Activated T-cell treated with anti-CD3 and anti-CD28 coated beads, Interleukin-2, amount 50 U/mL, for 4 hours (primary cell): Measurements from ENCODE around the gene PM20D1. TPM values are rescaled to one million over a fixed set of nuclear protein-coding genes. Genes with fewer than 3 reads are reported as not detected.

ENCODE experiments used
- ATAC-seq, 2 donors: fragments of 200-7000 bp; cut with Tn5 transposase; one replicate each; pipeline ENCODE4 v1.10.0; 2021
- DNase-seq: peaks from one replicate; pipeline ENCODE4 v3.0.0-alpha.2; 2020
- H3K27me3 Mint-ChIP-seq: one replicate; pipeline ENCODE4 v1.8.0; 2021; ENCODE audit warnings: low read depth, mixed read lengths
- H3K36me3 Mint-ChIP-seq: one replicate; pipeline ENCODE4 v1.8.0; 2022; ENCODE audit warnings: mixed read lengths; ENCODE audit not compliant: insufficient read depth
- H3K4me1 Mint-ChIP-seq: one replicate; pipeline ENCODE4 v1.8.0; 2021; ENCODE audit warnings: low read depth, mixed read lengths
- H3K4me3 Mint-ChIP-seq: one replicate; pipeline ENCODE4 v1.8.0; 2021; ENCODE audit warnings: mild to moderate bottlenecking, moderate library complexity, mixed read lengths
- H3K9me3 Mint-ChIP-seq: one replicate; pipeline ENCODE4 v1.8.0; 2021; ENCODE audit warnings: mixed read lengths
- total RNA-seq, 3 donors: library from RNA; stranded (reverse); gene quantifications; one replicate each; pipeline ENCODE4 v1.2.1, GENCODE V29; 2021

PM20D1 gene
- total RNA-seq, 3 donors from 2014 or later, result 0.20 to 0.24 TPM; not detected in 1

DNA sequence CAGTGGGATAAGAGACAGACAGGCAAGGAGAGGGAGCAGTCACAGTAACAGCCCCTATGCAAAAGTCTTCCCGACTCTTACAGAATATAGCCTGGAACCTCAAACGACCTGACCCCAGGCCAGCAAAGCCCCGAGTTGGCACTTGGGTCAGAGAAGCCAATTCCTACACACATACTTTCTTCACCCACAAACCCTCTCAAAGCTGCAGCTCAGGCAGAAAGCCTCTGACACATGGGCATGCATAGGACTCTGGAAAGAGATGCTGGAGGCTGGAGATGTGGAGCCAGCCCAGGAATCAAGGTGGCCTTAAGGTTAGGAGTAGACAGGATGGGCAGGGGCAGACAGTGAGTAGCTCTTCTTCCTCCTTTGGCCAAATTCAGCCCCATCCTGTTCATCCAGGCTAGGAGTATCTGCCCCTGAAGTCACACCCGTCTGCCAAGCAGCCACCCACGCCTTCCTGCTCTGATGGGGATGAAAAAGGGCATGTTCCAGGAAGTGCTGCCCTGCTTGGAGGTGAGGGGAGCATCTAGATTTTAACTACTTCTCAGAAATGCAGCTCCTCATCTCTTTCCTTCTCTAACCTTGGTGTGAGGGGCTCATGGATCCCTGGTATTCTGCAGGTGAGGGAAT lies 44.7 kb downstream of the PM20D1 start:
- no peaks in the 10 kb centered on the region for H3K9me3 Mint-ChIP-seq
- peaks cover 57% of the 10 kb centered on the region for H3K4me1 Mint-ChIP-seq
- ATAC-seq (peak; percentile 61 to 64), DNase-seq (peak; percentile 29)
- no peaks in the 10 kb centered on the region for H3K27me3 Mint-ChIP-seq
- H3K4me3 Mint-ChIP-seq, result peak overlapping the region; percentile 63
- peaks cover 8% of the 10 kb centered on the region for H3K36me3 Mint-ChIP-seq

- peaks cover 51% of the 10 kb centered on the region for H3K4me1 Mint-ChIP-seq
- H3K9me3 Mint-ChIP-seq, result no peaks in the 10 kb centered on the region
- peaks cover 9% of the 10 kb centered on the region for H3K36me3 Mint-ChIP-seq
- ATAC-seq (no peak), DNase-seq (no peak)
- H3K27me3 Mint-ChIP-seq, result no peaks in the 10 kb centered on the region
- no peak overlapping the region for H3K4me3 Mint-ChIP-seq
Observed at GRCh38 chr1:205804605-205805004, 45.3 kb downstream of the PM20D1 start.

GRCh38 chr1:205803986-205804385 lies 45.9 kb downstream of the PM20D1 start:
- H3K36me3 Mint-ChIP-seq, result peaks cover 12% of the 10 kb centered on the region
- H3K9me3 Mint-ChIP-seq, result no peaks in the 10 kb centered on the region
- H3K4me3 Mint-ChIP-seq, result no peak overlapping the region
- ATAC-seq (no peak), DNase-seq (no peak)
- no peaks in the 10 kb centered on the region for H3K27me3 Mint-ChIP-seq
- peaks cover 45% of the 10 kb centered on the region for H3K4me1 Mint-ChIP-seq

DNA sequence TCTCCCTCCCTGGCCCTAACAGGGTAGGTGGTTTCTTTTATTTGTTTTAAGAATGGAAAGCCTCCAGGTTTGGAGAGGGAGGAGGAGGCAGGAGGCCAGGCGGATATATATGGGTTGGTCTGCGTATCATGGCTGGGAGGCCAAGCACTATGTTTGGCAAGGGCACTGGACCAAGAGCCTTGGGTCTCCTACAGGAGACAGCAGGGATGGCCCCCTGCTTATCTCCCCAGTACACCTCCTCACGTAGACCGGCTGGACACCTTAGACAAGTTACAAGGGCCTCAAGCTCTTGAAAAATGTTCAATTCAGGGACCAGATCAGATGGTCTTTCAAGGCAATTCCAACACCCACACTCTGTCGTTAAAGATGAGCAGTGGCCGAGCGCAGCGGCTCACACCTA lies 47.9 kb downstream of the PM20D1 start:
- ATAC-seq (no peak), DNase-seq (no peak)
- Mint-ChIP-seq H3K36me3 (peaks cover 20% of the 10 kb centered on the region), H3K4me3 (no peak overlapping the region), H3K27me3 (no peaks in the 10 kb centered on the region), H3K4me1 (peaks cover 30% of the 10 kb centered on the region), H3K9me3 (no peaks in the 10 kb centered on the region)

DNA sequence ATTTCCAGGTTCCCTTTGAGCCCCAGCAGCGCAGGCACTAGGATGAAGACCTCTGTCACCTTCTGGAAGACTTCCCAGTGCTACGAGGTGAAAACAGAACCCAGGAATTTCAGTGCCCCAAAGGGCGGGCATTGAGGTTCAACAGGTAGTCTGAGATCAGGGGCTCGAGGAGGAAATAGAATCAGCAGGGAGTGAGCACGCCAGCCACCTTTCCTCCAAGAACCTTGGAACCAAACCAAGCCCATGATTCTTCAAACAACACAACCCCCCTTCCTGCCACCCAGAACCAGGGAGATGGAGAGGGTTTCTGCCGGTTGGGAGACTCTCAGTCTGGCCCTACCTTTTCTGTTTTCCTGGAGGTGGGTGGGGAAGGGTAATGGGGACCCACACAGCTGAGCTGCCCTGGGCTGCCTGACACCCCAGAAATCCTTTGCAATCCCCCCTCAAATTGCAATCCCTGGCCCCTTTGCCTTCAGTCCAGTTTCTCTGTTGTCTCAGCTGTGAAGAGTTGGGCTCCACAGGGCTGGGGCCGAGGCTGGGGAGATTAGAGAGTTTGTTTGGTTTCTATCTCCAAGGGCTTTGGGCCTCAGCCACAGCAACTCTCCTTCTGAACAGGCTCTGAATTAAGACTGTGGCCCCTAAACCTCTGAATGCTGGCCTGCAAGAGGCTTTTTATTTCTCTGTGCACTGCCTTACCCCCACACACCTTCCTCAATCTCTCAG lies 48.8 kb downstream of the PM20D1 start:
- H3K4me3 Mint-ChIP-seq, result no peak overlapping the region
- ATAC-seq (no peak), DNase-seq (no peak)
- peaks cover 22% of the 10 kb centered on the region for H3K4me1 Mint-ChIP-seq
- H3K27me3 Mint-ChIP-seq, result no peaks in the 10 kb centered on the region
- H3K9me3 Mint-ChIP-seq, result no peaks in the 10 kb centered on the region
- H3K36me3 Mint-ChIP-seq, result peaks cover 24% of the 10 kb centered on the region

GRCh38 chr1:205800427-205800826 lies 49.5 kb downstream of the PM20D1 start:
- Mint-ChIP-seq H3K36me3 (peaks cover 24% of the 10 kb centered on the region), H3K9me3 (no peaks in the 10 kb centered on the region), H3K4me3 (no peak overlapping the region), H3K27me3 (no peaks in the 10 kb centered on the region), H3K4me1 (peaks cover 15% of the 10 kb centered on the region)
- DNase-seq, result no peak
- ATAC-seq, result no peak

DNA sequence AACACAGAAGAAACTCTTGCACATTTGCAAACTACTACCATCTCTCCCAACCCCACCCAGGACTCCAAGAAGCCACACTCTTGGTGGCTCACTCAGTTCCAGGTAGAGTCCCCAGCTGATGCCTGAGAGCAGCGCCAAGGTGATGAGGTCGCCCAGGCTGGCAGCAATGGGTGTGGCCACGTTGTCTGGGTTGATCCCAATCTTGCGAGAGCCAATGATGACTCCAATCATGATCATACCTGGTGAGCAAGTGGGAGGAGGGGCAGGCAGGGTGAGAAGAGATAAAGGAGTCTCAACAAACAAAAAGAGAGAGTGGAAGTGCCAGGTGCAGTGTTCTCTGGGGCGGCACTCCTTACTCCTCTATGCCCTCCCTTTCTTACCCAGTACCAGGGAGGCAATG lies 51.4 kb downstream of the PM20D1 start:
- peaks cover 33% of the 10 kb centered on the region for H3K36me3 Mint-ChIP-seq
- no peak overlapping the region for H3K4me3 Mint-ChIP-seq
- no peak for DNase-seq
- H3K27me3 Mint-ChIP-seq, result no peaks in the 10 kb centered on the region
- H3K4me1 Mint-ChIP-seq, result peaks cover under 1% of the 10 kb centered on the region
- ATAC-seq, result no peak
- H3K9me3 Mint-ChIP-seq, result no peaks in the 10 kb centered on the region

DNA sequence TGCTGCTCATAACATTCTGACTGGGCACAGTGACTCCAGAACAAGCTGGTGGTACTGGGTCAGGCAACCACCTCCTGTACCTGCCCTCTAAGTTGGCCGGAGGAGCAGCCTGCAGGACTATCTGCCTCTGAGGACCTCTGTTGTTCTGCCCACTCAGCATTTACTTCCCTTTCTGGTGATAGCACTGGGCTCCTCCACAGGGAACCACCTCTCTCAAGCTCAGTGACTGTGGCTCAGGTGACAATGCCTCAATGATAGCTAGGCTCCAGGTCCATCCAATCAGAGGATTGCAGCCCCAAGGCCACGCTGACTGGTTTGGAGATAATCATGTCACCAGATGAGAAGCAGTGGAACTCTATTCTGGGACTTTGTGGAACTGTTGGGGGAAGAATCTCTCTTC lies 52.8 kb downstream of the PM20D1 start:
- ATAC-seq (no peak), DNase-seq (no peak)
- H3K4me1 Mint-ChIP-seq, result no peaks in the 10 kb centered on the region
- H3K36me3 Mint-ChIP-seq, result peaks cover 41% of the 10 kb centered on the region
- no peaks in the 10 kb centered on the region for H3K27me3 Mint-ChIP-seq
- H3K9me3 Mint-ChIP-seq, result no peaks in the 10 kb centered on the region
- no peak overlapping the region for H3K4me3 Mint-ChIP-seq

DNA sequence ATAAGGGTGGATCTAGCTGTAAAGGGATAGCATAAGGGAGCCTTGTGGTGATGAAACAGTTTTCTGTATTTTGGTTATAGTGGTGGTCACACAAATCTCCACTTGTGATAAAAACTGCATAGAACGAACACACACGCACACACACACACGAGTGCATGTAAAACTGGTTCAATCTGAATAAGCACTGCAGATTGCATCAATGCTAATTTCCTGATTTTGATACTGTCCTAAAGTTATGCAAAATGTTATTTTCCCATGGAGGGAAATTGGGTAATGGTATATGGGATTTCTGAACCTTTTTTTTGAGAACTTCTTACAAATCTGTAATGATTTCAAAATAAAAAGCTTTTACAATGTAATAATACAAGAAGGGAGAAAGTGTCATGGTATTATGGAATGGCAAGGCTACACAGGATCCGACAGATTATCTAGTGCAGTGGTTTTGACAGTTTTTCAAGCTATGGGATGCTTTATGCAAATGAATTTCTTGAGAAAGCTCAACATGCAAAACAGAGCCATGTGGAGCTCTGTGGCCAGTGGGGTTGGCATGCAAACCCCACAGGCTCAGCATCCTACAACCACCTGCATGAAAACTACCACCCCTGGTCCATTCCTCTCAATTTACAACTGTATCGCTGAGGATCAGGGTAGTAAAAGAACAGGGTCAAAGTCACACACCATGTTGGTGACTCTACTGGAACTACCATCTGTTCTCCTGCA lies 55.8 kb downstream of the PM20D1 start:
- no peaks in the 10 kb centered on the region for H3K4me1 Mint-ChIP-seq
- no peak overlapping the region for H3K4me3 Mint-ChIP-seq
- H3K36me3 Mint-ChIP-seq, result peaks cover 47% of the 10 kb centered on the region
- DNase-seq (no peak), ATAC-seq (no peak)
- H3K9me3 Mint-ChIP-seq, result no peaks in the 10 kb centered on the region
- no peaks in the 10 kb centered on the region for H3K27me3 Mint-ChIP-seq

- no peaks in the 10 kb centered on the region for H3K4me1 Mint-ChIP-seq
- no peak overlapping the region for H3K4me3 Mint-ChIP-seq
- no peaks in the 10 kb centered on the region for H3K27me3 Mint-ChIP-seq
- H3K36me3 Mint-ChIP-seq, result peaks cover 40% of the 10 kb centered on the region
- ATAC-seq, result no peak
- DNase-seq, result no peak
- no peaks in the 10 kb centered on the region for H3K9me3 Mint-ChIP-seq
Observed at GRCh38 chr1:205792961-205793673, 56.8 kb downstream of the PM20D1 start.

GRCh38 chr1:205792481-205792881 lies 57.5 kb downstream of the PM20D1 start:
- ATAC-seq, result no peak
- DNase-seq, result no peak
- no peaks in the 10 kb centered on the region for H3K27me3 Mint-ChIP-seq
- H3K4me3 Mint-ChIP-seq, result no peak overlapping the region
- no peaks in the 10 kb centered on the region for H3K4me1 Mint-ChIP-seq
- H3K9me3 Mint-ChIP-seq, result no peaks in the 10 kb centered on the region
- H3K36me3 Mint-ChIP-seq, result peaks cover 37% of the 10 kb centered on the region

GRCh38 chr1:205791568-205792180 lies 58.3 kb downstream of the PM20D1 start:
- Mint-ChIP-seq H3K9me3 (no peaks in the 10 kb centered on the region), H3K4me3 (no peak overlapping the region), H3K27me3 (no peaks in the 10 kb centered on the region), H3K4me1 (no peaks in the 10 kb centered on the region), H3K36me3 (peaks cover 31% of the 10 kb centered on the region)
- ATAC-seq (peak; percentile 90 to 91), DNase-seq (peak; percentile 54)

DNA sequence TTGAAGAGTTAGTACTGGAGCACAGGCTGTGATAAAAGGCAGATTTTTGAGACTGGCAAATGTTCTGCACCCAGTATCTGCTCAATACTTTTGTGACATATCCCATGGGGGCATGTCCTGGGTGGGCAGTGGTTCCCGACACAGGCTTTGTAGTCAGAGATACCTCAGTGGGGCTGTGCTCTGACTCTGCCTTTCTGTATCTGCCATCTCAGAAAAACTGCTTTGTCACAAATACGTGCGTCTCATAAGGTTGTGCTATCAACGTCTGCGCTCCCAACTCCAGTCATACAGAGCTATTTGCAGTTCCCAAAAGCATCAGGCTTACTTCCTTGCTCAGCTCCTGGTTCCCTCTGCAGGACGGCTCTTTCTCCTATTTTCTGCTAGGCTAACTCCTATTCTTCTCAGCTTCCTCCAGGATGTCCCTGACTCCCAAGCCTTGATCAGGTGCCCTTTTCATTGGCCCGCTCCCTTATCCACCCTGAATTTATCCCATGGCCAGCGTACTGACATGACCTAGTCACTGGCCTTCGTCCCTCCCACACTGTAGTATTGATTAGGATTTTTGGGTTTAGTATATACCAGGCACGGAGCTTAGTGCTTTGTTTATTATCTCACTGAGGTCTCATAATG lies 62.5 kb downstream of the PM20D1 start:
- Mint-ChIP-seq H3K27me3 (no peaks in the 10 kb centered on the region), H3K9me3 (no peaks in the 10 kb centered on the region), H3K36me3 (peaks cover 13% of the 10 kb centered on the region), H3K4me3 (no peak overlapping the region), H3K4me1 (peaks cover 7% of the 10 kb centered on the region)
- no peak for ATAC-seq
- DNase-seq, result no peak

DNA sequence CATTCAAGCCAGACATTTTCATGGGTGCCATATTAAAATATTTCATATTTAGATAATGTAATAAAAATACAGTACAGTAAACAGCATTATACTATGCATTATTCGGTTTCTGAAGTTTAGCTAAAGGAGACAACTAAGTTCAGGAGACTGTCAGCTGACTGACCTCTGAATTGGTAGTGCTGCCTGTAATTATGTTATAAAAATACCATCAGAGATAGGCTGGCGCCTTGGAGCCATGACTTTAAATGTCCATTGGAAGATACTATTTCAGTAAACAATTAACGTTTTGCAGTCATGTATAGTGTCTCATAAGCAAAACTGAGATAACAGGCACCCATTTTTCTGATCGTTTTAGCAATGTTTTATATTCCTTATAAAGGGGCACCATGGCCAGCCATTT lies 63.3 kb downstream of the PM20D1 start:
- ATAC-seq, result no peak
- Mint-ChIP-seq H3K27me3 (no peaks in the 10 kb centered on the region), H3K9me3 (no peaks in the 10 kb centered on the region), H3K36me3 (peaks cover 7% of the 10 kb centered on the region), H3K4me3 (no peak overlapping the region), H3K4me1 (peaks cover 7% of the 10 kb centered on the region)
- DNase-seq, result no peak
